Measurements from ENCODE around the gene DIP2C.

The DIP2C gene

GRCh38 chr10:550665-551372 is 138.6 kb downstream of the DIP2C start:
- Histone ChIP-seq H3K4me3 (ENCODE audit: low read length) (no peak overlapping the region), H3K36me3 (ENCODE audit: control insufficient read depth, insufficient read depth, low read length) (no peaks in the 10 kb centered on the region)
- no CpG with 5 or more reads among the region's 20 CpGs for WGBS (ENCODE audit: extremely low coverage, insufficient coverage, low lambda C conversion rate)

DNA sequence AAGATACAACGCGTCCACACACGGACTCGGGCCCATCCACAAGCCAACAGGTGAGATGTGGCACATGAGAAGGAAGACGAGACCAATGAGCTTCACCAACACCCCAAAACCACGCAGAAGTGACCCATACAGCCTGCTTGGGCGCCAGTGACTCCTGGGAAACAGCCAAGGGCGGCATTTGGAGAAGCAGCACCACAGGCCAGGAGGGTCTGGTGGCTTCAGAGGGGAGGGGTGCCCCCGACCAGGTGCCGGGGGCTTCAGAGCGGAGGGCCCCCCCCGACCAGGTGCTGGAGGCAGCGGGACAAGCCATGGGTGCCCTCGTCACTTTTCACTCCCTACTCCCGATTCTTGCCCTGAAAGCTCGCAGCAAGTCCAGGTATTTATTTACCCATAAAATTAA is 140.1 kb downstream of the DIP2C start:
- H3K4me2 ChIP-seq (ENCODE audit: low read length), result no peak overlapping the region
- peaks cover 3% of the 10 kb centered on the region for H3K79me1 ChIP-seq (ENCODE audit: low read length)
- no CpG with 5 or more reads among the region's 16 CpGs for WGBS (ENCODE audit: extremely low coverage, insufficient coverage, low lambda C conversion rate)
- H3K4ac ChIP-seq (ENCODE audit: low read depth, low read length), result no peak overlapping the region
- no peak overlapping the region for H2BK15ac ChIP-seq (replicated peaks; ENCODE audit: low read depth)
- no peaks in the 10 kb centered on the region for H3K27me3 ChIP-seq (ENCODE audit: insufficient read depth, low read length, poor library complexity)
- H3K9ac ChIP-seq (ENCODE audit: low read length), result no peak overlapping the region
- H3K36me3 ChIP-seq (ENCODE audit: control insufficient read depth, insufficient read depth, low read length), result no peaks in the 10 kb centered on the region
- H3K27ac ChIP-seq (ENCODE audit: low read depth, low read length), result no peak overlapping the region
- DNase-seq, result no peak
- no peak overlapping the region for H2BK120ac ChIP-seq (ENCODE audit: low read depth, low read length)
- H4K8ac ChIP-seq (ENCODE audit: low read depth, low read length), result no peak overlapping the region
- no peaks in the 10 kb centered on the region for H3K79me2 ChIP-seq (ENCODE audit: control insufficient read depth, insufficient read depth, low read length)
- no peak overlapping the region for H2BK5ac ChIP-seq (ENCODE audit: low read length)
- H3K4me1 ChIP-seq (ENCODE audit: control insufficient read depth, low read depth, low read length), result peaks cover 13% of the 10 kb centered on the region
- H3K18ac ChIP-seq (ENCODE audit: low read length), result no peak overlapping the region
- no peak overlapping the region for H4K5ac ChIP-seq (ENCODE audit: low read length)
- no peak overlapping the region for H3K4me3 ChIP-seq (ENCODE audit: low read length)
- H2AK5ac ChIP-seq (ENCODE audit: low read length), result no peak overlapping the region
- no peak overlapping the region for H3K56ac ChIP-seq (ENCODE audit: low read length)
- peak overlapping the region; percentile 80 for H3K23ac ChIP-seq (ENCODE audit: low read length)

More at GRCh38 chr10:550665-551372, 138.6 kb downstream of the DIP2C start:
- no peak overlapping the region for H3K23ac ChIP-seq (ENCODE audit: low read length)
- H4K8ac ChIP-seq (ENCODE audit: low read depth, low read length), result no peak overlapping the region
- H3K18ac ChIP-seq (ENCODE audit: low read length), result no peak overlapping the region
- peaks cover 13% of the 10 kb centered on the region for H3K4me1 ChIP-seq (ENCODE audit: control insufficient read depth, low read depth, low read length)
- no peak overlapping the region for H2BK5ac ChIP-seq (ENCODE audit: low read length)
- no peak overlapping the region for H2BK120ac ChIP-seq (ENCODE audit: low read depth, low read length)
- H4K5ac ChIP-seq (ENCODE audit: low read length), result no peak overlapping the region
- no peak overlapping the region for H3K27ac ChIP-seq (ENCODE audit: low read depth, low read length)
- H3K79me2 ChIP-seq (ENCODE audit: control insufficient read depth, insufficient read depth, low read length), result no peaks in the 10 kb centered on the region
- no peak overlapping the region for H2BK15ac ChIP-seq (replicated peaks; ENCODE audit: low read depth)
- H3K9ac ChIP-seq (ENCODE audit: low read length), result no peak overlapping the region
- no peak overlapping the region for H3K4ac ChIP-seq (ENCODE audit: low read depth, low read length)
- no peak overlapping the region for H3K4me2 ChIP-seq (ENCODE audit: low read length)
- H2AK5ac ChIP-seq (ENCODE audit: low read length), result no peak overlapping the region
- H3K79me1 ChIP-seq (ENCODE audit: low read length), result peaks cover 3% of the 10 kb centered on the region
- H3K27me3 ChIP-seq (ENCODE audit: insufficient read depth, low read length, poor library complexity), result no peaks in the 10 kb centered on the region
- no peak for DNase-seq
- no peak overlapping the region for H3K56ac ChIP-seq (ENCODE audit: low read length)

DNA sequence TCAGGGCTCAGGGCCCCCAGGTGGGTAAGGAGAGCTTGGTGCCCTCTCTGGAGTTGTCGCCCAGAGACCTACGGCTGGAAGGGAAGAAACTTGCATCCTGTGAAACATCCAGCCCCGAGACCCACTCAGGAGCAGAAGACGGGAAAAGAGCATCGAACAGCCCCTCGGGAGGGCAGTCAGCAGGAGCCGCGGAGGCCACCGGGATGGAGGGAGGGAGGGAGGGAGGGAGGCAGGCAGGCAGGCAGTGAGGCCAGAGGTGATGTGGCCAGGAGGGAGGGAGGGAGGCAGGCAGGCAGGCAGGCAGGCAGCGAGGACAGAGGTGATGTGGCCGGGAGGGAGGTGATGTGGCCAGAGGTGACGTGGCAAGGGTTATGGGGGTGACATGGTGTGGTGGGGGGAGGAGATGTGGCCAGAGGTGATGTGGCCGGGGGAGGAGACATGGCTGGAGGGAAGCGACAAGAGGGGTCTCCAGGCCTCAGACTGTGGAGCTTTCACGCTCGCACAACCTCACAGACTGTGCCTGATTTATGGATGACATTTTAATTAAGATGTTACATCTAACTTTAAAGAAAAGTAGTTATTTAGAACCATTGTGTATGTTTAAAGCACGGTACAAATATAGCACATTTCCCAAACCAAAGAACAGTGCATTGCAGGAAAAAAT is 141.1 kb downstream of the DIP2C start:
- H3K79me2 ChIP-seq (ENCODE audit: control insufficient read depth, insufficient read depth, low read length), result no peaks in the 10 kb centered on the region
- no peak overlapping the region for H3K9ac ChIP-seq (ENCODE audit: low read length)
- H3K4me3 ChIP-seq (ENCODE audit: low read length), result no peak overlapping the region
- H2BK5ac ChIP-seq (ENCODE audit: low read length), result no peak overlapping the region
- H3K18ac ChIP-seq (ENCODE audit: low read length), result no peak overlapping the region
- no peak overlapping the region for H4K5ac ChIP-seq (ENCODE audit: low read length)
- H3K23ac ChIP-seq (ENCODE audit: low read length), result no peak overlapping the region
- no peak overlapping the region for H2BK120ac ChIP-seq (ENCODE audit: low read depth, low read length)
- H3K27ac ChIP-seq (ENCODE audit: low read depth, low read length), result no peak overlapping the region
- H3K4me2 ChIP-seq (ENCODE audit: low read length), result no peak overlapping the region
- no peaks in the 10 kb centered on the region for H3K27me3 ChIP-seq (ENCODE audit: insufficient read depth, low read length, poor library complexity)
- peak overlapping the region; percentile 49 for H3K56ac ChIP-seq (ENCODE audit: low read length)
- no peak overlapping the region for H2BK15ac ChIP-seq (replicated peaks; ENCODE audit: low read depth)
- H4K8ac ChIP-seq (ENCODE audit: low read depth, low read length), result no peak overlapping the region
- H3K4me1 ChIP-seq (ENCODE audit: control insufficient read depth, low read depth, low read length), result peaks cover 13% of the 10 kb centered on the region
- H2AK5ac ChIP-seq (ENCODE audit: low read length), result no peak overlapping the region
- peaks cover 3% of the 10 kb centered on the region for H3K79me1 ChIP-seq (ENCODE audit: low read length)
- DNase-seq, result peak; percentile 53
- WGBS (ENCODE audit: extremely low coverage, insufficient coverage, low lambda C conversion rate), result no CpG with 5 or more reads among the region's 17 CpGs
- H3K4ac ChIP-seq (ENCODE audit: low read depth, low read length), result no peak overlapping the region
- H3K36me3 ChIP-seq (ENCODE audit: control insufficient read depth, insufficient read depth, low read length), result no peaks in the 10 kb centered on the region

DNA sequence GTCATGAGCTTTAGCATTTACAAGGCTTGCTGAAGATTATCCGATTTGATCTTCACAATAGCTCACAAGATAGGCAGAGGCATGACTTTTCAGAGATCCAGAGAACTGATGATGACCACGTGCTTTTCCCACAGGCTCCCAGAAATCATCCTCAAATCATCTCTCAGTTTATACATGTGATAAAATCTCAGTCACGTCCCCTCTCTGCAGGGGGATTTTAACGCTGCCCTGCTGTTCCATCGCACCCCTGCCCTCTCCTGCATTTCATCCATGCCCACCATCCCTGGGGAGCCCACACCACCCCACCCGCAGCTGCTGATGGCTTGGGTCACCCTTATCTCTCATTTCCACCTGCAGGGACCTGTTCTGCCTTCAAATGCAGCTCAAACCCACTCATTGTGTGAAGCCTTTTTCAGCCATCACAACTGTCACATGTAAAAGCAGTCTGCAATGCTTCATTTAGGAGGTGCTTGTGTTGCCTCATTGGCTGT is 141.8 kb downstream of the DIP2C start:
- no peak overlapping the region for H3K4ac ChIP-seq (ENCODE audit: low read depth, low read length)
- H3K27me3 ChIP-seq (ENCODE audit: insufficient read depth, low read length, poor library complexity), result no peaks in the 10 kb centered on the region
- H4K5ac ChIP-seq (ENCODE audit: low read length), result no peak overlapping the region
- no peak overlapping the region for H2AK5ac ChIP-seq (ENCODE audit: low read length)
- no peaks in the 10 kb centered on the region for H3K36me3 ChIP-seq (ENCODE audit: control insufficient read depth, insufficient read depth, low read length)
- H3K23ac ChIP-seq (ENCODE audit: low read length), result no peak overlapping the region
- WGBS (ENCODE audit: extremely low coverage, insufficient coverage, low lambda C conversion rate), result no CpG with 5 or more reads among the region's 6 CpGs
- no peak overlapping the region for H3K18ac ChIP-seq (ENCODE audit: low read length)
- H2BK15ac ChIP-seq (replicated peaks; ENCODE audit: low read depth), result no peak overlapping the region
- H3K27ac ChIP-seq (ENCODE audit: low read depth, low read length), result no peak overlapping the region
- no peak overlapping the region for H2BK5ac ChIP-seq (ENCODE audit: low read length)
- peak; percentile 34 for DNase-seq
- H3K4me1 ChIP-seq (ENCODE audit: control insufficient read depth, low read depth, low read length), result peaks cover 13% of the 10 kb centered on the region
- no peaks in the 10 kb centered on the region for H3K79me2 ChIP-seq (ENCODE audit: control insufficient read depth, insufficient read depth, low read length)
- H3K79me1 ChIP-seq (ENCODE audit: low read length), result peaks cover 6% of the 10 kb centered on the region
- H3K4me2 ChIP-seq (ENCODE audit: low read length), result no peak overlapping the region
- H4K8ac ChIP-seq (ENCODE audit: low read depth, low read length), result no peak overlapping the region
- H3K56ac ChIP-seq (ENCODE audit: low read length), result no peak overlapping the region
- H3K4me3 ChIP-seq (ENCODE audit: low read length), result no peak overlapping the region
- no peak overlapping the region for H2BK120ac ChIP-seq (ENCODE audit: low read depth, low read length)
- no peak overlapping the region for H3K9ac ChIP-seq (ENCODE audit: low read length)

- no peak overlapping the region for H4K5ac ChIP-seq (ENCODE audit: low read length)
- no peak overlapping the region for H2AK5ac ChIP-seq (ENCODE audit: low read length)
- H3K36me3 ChIP-seq (ENCODE audit: control insufficient read depth, insufficient read depth, low read length), result no peaks in the 10 kb centered on the region
- no peak overlapping the region for H3K23ac ChIP-seq (ENCODE audit: low read length)
- H3K18ac ChIP-seq (ENCODE audit: low read length), result no peak overlapping the region
- no peak overlapping the region for H3K9ac ChIP-seq (ENCODE audit: low read length)
- H2BK5ac ChIP-seq (ENCODE audit: low read length), result no peak overlapping the region
- H2BK120ac ChIP-seq (ENCODE audit: low read depth, low read length), result no peak overlapping the region
- no peak overlapping the region for H3K56ac ChIP-seq (ENCODE audit: low read length)
- H3K4me3 ChIP-seq (ENCODE audit: low read length), result no peak overlapping the region
- DNase-seq, result peak; percentile 88
- H3K4me1 ChIP-seq (ENCODE audit: control insufficient read depth, low read depth, low read length), result peaks cover 13% of the 10 kb centered on the region
- H3K27ac ChIP-seq (ENCODE audit: low read depth, low read length), result no peak overlapping the region
- no peak overlapping the region for H4K8ac ChIP-seq (ENCODE audit: low read depth, low read length)
- no peak overlapping the region for H3K4me2 ChIP-seq (ENCODE audit: low read length)
- H3K4ac ChIP-seq (ENCODE audit: low read depth, low read length), result no peak overlapping the region
- H3K79me1 ChIP-seq (ENCODE audit: low read length), result peaks cover 6% of the 10 kb centered on the region
- H2BK15ac ChIP-seq (replicated peaks; ENCODE audit: low read depth), result no peak overlapping the region
- H3K79me2 ChIP-seq (ENCODE audit: control insufficient read depth, insufficient read depth, low read length), result no peaks in the 10 kb centered on the region
- no CpG with 5 or more reads among the region's 10 CpGs for WGBS (ENCODE audit: extremely low coverage, insufficient coverage, low lambda C conversion rate)
- no peaks in the 10 kb centered on the region for H3K27me3 ChIP-seq (ENCODE audit: insufficient read depth, low read length, poor library complexity)
These were observed 142.4 kb downstream of the DIP2C start for GRCh38 chr10:546971-547590.
